Stimulated activated CD4-positive, alpha-beta T cell treated with anti-CD3 and anti-CD28 coated beads, TNF-alpha, amount 100 ng/mL, for 1 hour (primary cell): ENCODE results near the gene SEC14L2.
"Not testable (repeated sequence)": the region's sequence is repeated elsewhere in the genome, so short reads cannot be mapped to it uniquely, and the experiment has no call there.

Experiments used
- DNase-seq, 3 donors: peaks; one replicate each; pipeline ENCODE4 v3.0.0-alpha.2; 2020; ENCODE audit warnings: low read depth in 3 of 3, low spot score in 1 of 3

The SEC14L2 gene

GRCh38 chr22:30426388-30427353, 29.9 kb downstream of the SEC14L2 start:
- peak; percentile 60 to 75 (median 62) for DNase-seq

GRCh38 chr22:30427871-30428270, 31.1 kb downstream of the SEC14L2 start:
- no peak for DNase-seq

GRCh38 chr22:30429887-30430286, 33.1 kb downstream of the SEC14L2 start:
- no peak for DNase-seq

- DNase-seq, result no peak
Measured at GRCh38 chr22:30430933-30431332, 34.1 kb downstream of the SEC14L2 start.

- no peak for DNase-seq
Measured at GRCh38 chr22:30432096-30432495, 35.3 kb downstream of the SEC14L2 start.

GRCh38 chr22:30432520-30432919, 35.7 kb downstream of the SEC14L2 start:
- DNase-seq, result no peak

- DNase-seq, result no peak
Measured at GRCh38 chr22:30433227-30433626, 36.4 kb downstream of the SEC14L2 start.

GRCh38 chr22:30433773-30434172, 37.0 kb downstream of the SEC14L2 start:
- no peak for DNase-seq

- DNase-seq, result no peak
Measured at GRCh38 chr22:30434843-30435242, 38.0 kb downstream of the SEC14L2 start.

- DNase-seq, result peak; percentile 51 to 68 (median 56)
Measured at GRCh38 chr22:30435674-30436126, 38.9 kb downstream of the SEC14L2 start.

GRCh38 chr22:30436196-30436595, 39.4 kb downstream of the SEC14L2 start:
- DNase-seq, result no peak

GRCh38 chr22:30438559-30438958, 41.7 kb downstream of the SEC14L2 start:
- no peak for DNase-seq

GRCh38 chr22:30439226-30439625, 42.4 kb downstream of the SEC14L2 start:
- no peak for DNase-seq

- DNase-seq, result no peak
Measured at GRCh38 chr22:30439836-30440235, 43.0 kb downstream of the SEC14L2 start.

- no peak for DNase-seq
Measured at GRCh38 chr22:30441088-30441487, 44.3 kb downstream of the SEC14L2 start.

GRCh38 chr22:30444632-30445437, 48.0 kb downstream of the SEC14L2 start:
- DNase-seq, result no peak

- DNase-seq, result no peak
Measured at GRCh38 chr22:30445438-30446145, 48.8 kb downstream of the SEC14L2 start.

GRCh38 chr22:30447656-30448055, 50.8 kb downstream of the SEC14L2 start:
- no peak for DNase-seq

GRCh38 chr22:30451488-30451887, 54.7 kb downstream of the SEC14L2 start:
- DNase-seq, result not testable (repeated sequence)

- DNase-seq, result no peak
Measured at GRCh38 chr22:30452861-30453260, 56.0 kb downstream of the SEC14L2 start.
